ENCODE data around the gene ROCK2. TPM values are rescaled to one million over a fixed set of nuclear protein-coding genes. Genes with fewer than 3 reads are reported as not detected.

Gene ROCK2
- total RNA-seq, 2 donors from 2014 or later = 14.7 to 15.3 TPM

- ATAC-seq (replicated peaks in 1 of 2) = no peak
- peaks cover 2 to 4% of the 10 kb centered on the region in 2 donors for H3K36me3 Mint-ChIP-seq (ENCODE audit: insufficient read depth in 2 of 2)
Measured at GRCh38 chr2:11213090-11213638, 131.3 kb downstream of the ROCK2 start.

GRCh38 chr2:11212645-11213044 lies 131.8 kb downstream of the ROCK2 start:
- Mint-ChIP-seq H3K4me1 (ENCODE audit: low read depth) (no peaks in the 10 kb centered on the region), H3K27ac (no peak overlapping the region), H3K27me3 (ENCODE audit: low read depth) (no peaks in the 10 kb centered on the region), H3K4me3 (no peak overlapping the region), H3K36me3 (ENCODE audit: insufficient read depth in 2 of 2) (peaks cover 2 to 4% of the 10 kb centered on the region in 2 donors), H3K9me3 (no peaks in the 10 kb centered on the region)
- DNase-seq = no peak
- no peak for ATAC-seq (replicated peaks in 1 of 2)

More at GRCh38 chr2:11213090-11213638, 131.3 kb downstream of the ROCK2 start:
- Mint-ChIP-seq H3K27ac (no peak overlapping the region), H3K27me3 (ENCODE audit: low read depth) (no peaks in the 10 kb centered on the region), H3K4me3 (no peak overlapping the region), H3K9me3 (no peaks in the 10 kb centered on the region), H3K4me1 (ENCODE audit: low read depth) (no peaks in the 10 kb centered on the region)
- no peak for DNase-seq

- Mint-ChIP-seq H3K9me3 (no peaks in the 10 kb centered on the region), H3K36me3 (ENCODE audit: insufficient read depth in 2 of 2) (no peaks in the 10 kb centered on the region), H3K4me3 (no peak overlapping the region), H3K27ac (no peak overlapping the region), H3K27me3 (ENCODE audit: low read depth) (no peaks in the 10 kb centered on the region), H3K4me1 (ENCODE audit: low read depth) (peaks cover 17% of the 10 kb centered on the region)
- ATAC-seq (replicated peaks in 1 of 2) = no peak
- no peak for DNase-seq
Measured at GRCh38 chr2:11208083-11208482, 136.4 kb downstream of the ROCK2 start.

- Mint-ChIP-seq H3K4me3 (peak overlapping the region in 1 of 2 donors; percentile 20), H3K27me3 (ENCODE audit: low read depth) (no peaks in the 10 kb centered on the region), H3K27ac (peak overlapping the region; percentile 48)
Measured at GRCh38 chr2:11203480-11203879, 141.0 kb downstream of the ROCK2 start.

GRCh38 chr2:11201969-11202368 lies 142.5 kb downstream of the ROCK2 start:
- no peak for DNase-seq
- Mint-ChIP-seq H3K27ac (no peak overlapping the region), H3K9me3 (no peaks in the 10 kb centered on the region), H3K36me3 (ENCODE audit: insufficient read depth in 2 of 2) (no peaks in the 10 kb centered on the region), H3K4me1 (ENCODE audit: low read depth) (peaks cover 18% of the 10 kb centered on the region), H3K27me3 (ENCODE audit: low read depth) (no peaks in the 10 kb centered on the region), H3K4me3 (no peak overlapping the region)
- ATAC-seq (replicated peaks in 1 of 2) = no peak

More at GRCh38 chr2:11203480-11203879, 141.0 kb downstream of the ROCK2 start:
- Mint-ChIP-seq H3K4me1 (ENCODE audit: low read depth) (peaks cover 18% of the 10 kb centered on the region), H3K36me3 (ENCODE audit: insufficient read depth in 2 of 2) (no peaks in the 10 kb centered on the region), H3K9me3 (no peaks in the 10 kb centered on the region)
- no peak for DNase-seq
- peak; percentile 94 to 95 for ATAC-seq (replicated peaks in 1 of 2)

DNA sequence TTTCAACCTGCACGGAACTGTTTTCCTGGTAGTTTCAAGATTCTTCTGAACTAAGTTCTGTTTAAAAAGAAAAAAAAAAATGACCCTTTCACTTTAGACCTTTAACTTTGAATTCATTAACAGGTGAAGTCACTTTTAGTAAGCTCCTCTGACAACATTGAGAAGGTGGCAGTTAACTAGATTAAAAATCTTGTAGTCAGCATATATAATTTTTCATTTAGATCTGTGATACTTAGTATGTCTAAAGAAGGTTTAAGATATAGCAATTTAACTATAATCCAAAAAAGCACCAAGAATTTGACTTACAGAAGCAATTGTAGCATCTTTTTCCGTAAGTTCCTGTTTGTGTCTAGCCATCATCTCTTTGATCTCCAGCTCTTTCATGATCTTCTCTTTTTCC lies 143.8 kb downstream of the ROCK2 start:
- no peak overlapping the region for H3K27ac Mint-ChIP-seq
- no peaks in the 10 kb centered on the region for H3K27me3 Mint-ChIP-seq (ENCODE audit: low read depth)
- peaks cover 18% of the 10 kb centered on the region for H3K4me1 Mint-ChIP-seq (ENCODE audit: low read depth)
- H3K9me3 Mint-ChIP-seq = no peaks in the 10 kb centered on the region
- ATAC-seq (replicated peaks in 1 of 2) = no peak
- H3K4me3 Mint-ChIP-seq = no peak overlapping the region
- H3K36me3 Mint-ChIP-seq (ENCODE audit: insufficient read depth in 2 of 2) = peaks cover 0 to 5% of the 10 kb centered on the region in 2 donors
- DNase-seq = no peak

GRCh38 chr2:11196246-11196645 lies 148.2 kb downstream of the ROCK2 start:
- no peaks in the 10 kb centered on the region for H3K27me3 Mint-ChIP-seq (ENCODE audit: low read depth)
- ATAC-seq (replicated peaks in 1 of 2) = no peak
- no peak for DNase-seq
- H3K4me3 Mint-ChIP-seq = no peak overlapping the region
- H3K36me3 Mint-ChIP-seq (ENCODE audit: insufficient read depth in 2 of 2) = peaks cover 0 to 5% of the 10 kb centered on the region in 2 donors
- H3K9me3 Mint-ChIP-seq = no peaks in the 10 kb centered on the region
- H3K27ac Mint-ChIP-seq = no peak overlapping the region
- no peaks in the 10 kb centered on the region for H3K4me1 Mint-ChIP-seq (ENCODE audit: low read depth)

DNA sequence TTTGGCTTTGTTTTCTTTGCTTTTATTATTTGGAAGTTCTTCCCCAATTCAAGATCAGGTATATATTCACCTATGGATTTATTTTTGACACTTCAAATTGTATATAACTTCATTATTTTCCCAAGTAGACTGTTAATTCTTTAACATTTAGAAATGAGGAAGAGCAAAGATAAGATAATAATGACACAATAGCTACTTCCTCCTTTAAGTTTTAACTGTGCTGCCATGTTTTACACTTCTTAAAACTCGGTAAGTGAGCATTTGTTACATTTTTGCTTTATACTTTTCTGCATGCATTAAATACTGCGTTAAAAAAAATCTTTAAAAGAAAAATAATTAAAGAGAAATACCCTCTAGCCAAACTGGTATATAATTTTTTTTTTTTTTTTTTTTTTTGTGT lies 156.7 kb downstream of the ROCK2 start:
- ATAC-seq (replicated peaks in 1 of 2) = no peak

GRCh38 chr2:11187083-11187619 lies 157.3 kb downstream of the ROCK2 start:
- no peak for ATAC-seq (replicated peaks in 1 of 2)
- Mint-ChIP-seq H3K4me3 (no peak overlapping the region), H3K4me1 (ENCODE audit: low read depth) (no peaks in the 10 kb centered on the region), H3K36me3 (ENCODE audit: insufficient read depth in 2 of 2) (peaks cover 0 to 4% of the 10 kb centered on the region in 2 donors), H3K9me3 (no peaks in the 10 kb centered on the region), H3K27ac (no peak overlapping the region), H3K27me3 (ENCODE audit: low read depth) (no peaks in the 10 kb centered on the region)
- no peak for DNase-seq

More for the DNA sequence above, 156.7 kb downstream of the ROCK2 start:
- Mint-ChIP-seq H3K36me3 (ENCODE audit: insufficient read depth in 2 of 2) (peaks cover 0 to 4% of the 10 kb centered on the region in 2 donors), H3K27ac (no peak overlapping the region), H3K4me3 (no peak overlapping the region), H3K27me3 (ENCODE audit: low read depth) (no peaks in the 10 kb centered on the region), H3K9me3 (no peaks in the 10 kb centered on the region), H3K4me1 (ENCODE audit: low read depth) (no peaks in the 10 kb centered on the region)
- DNase-seq = no peak

- H3K4me1 Mint-ChIP-seq (ENCODE audit: low read depth) = no peaks in the 10 kb centered on the region
- ATAC-seq (replicated peaks in 1 of 2) (no peak), DNase-seq (no peak)
- no peaks in the 10 kb centered on the region for H3K9me3 Mint-ChIP-seq
- no peak overlapping the region for H3K4me3 Mint-ChIP-seq
- H3K36me3 Mint-ChIP-seq (ENCODE audit: insufficient read depth in 2 of 2) = peaks cover 0 to 4% of the 10 kb centered on the region in 2 donors
- no peaks in the 10 kb centered on the region for H3K27me3 Mint-ChIP-seq (ENCODE audit: low read depth)
- no peak overlapping the region for H3K27ac Mint-ChIP-seq
Measured at GRCh38 chr2:11186145-11186544, 158.3 kb downstream of the ROCK2 start.

- Mint-ChIP-seq H3K36me3 (ENCODE audit: insufficient read depth in 2 of 2) (peaks cover 0 to 2% of the 10 kb centered on the region in 2 donors), H3K4me3 (no peak overlapping the region), H3K27ac (no peak overlapping the region), H3K27me3 (ENCODE audit: low read depth) (no peaks in the 10 kb centered on the region), H3K4me1 (ENCODE audit: low read depth) (no peaks in the 10 kb centered on the region), H3K9me3 (no peaks in the 10 kb centered on the region)
- DNase-seq (no peak), ATAC-seq (replicated peaks in 1 of 2) (no peak)
Measured at GRCh38 chr2:11182951-11183350, 161.5 kb downstream of the ROCK2 start.

DNA sequence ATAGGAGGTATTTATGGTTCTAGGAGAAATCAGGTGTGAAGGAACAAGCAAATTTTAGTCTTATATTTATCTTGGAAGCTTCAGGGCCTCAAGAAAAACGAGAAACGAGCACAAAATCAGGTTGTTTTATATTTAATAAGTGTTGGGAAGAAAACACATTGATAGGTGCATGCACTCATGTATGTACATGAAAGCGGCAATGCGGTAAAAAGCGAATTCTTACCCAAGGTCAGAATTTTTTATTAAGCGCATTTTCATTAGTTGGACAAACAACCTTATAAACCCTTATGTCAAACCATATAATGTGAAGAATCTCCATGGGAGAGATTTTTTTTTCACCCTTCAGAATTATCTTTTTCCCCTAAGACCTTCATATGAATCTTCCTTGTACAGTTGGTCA lies 163.8 kb downstream of the ROCK2 start:
- no peaks in the 10 kb centered on the region for H3K27me3 Mint-ChIP-seq (ENCODE audit: low read depth)
- no peak overlapping the region for H3K27ac Mint-ChIP-seq
- no peak overlapping the region for H3K4me3 Mint-ChIP-seq
- H3K4me1 Mint-ChIP-seq (ENCODE audit: low read depth) = peaks cover 4% of the 10 kb centered on the region
- no peaks in the 10 kb centered on the region for H3K9me3 Mint-ChIP-seq
- DNase-seq (no peak), ATAC-seq (replicated peaks in 1 of 2) (no peak)
- H3K36me3 Mint-ChIP-seq (ENCODE audit: insufficient read depth in 2 of 2) = peaks cover 0 to 2% of the 10 kb centered on the region in 2 donors

DNA sequence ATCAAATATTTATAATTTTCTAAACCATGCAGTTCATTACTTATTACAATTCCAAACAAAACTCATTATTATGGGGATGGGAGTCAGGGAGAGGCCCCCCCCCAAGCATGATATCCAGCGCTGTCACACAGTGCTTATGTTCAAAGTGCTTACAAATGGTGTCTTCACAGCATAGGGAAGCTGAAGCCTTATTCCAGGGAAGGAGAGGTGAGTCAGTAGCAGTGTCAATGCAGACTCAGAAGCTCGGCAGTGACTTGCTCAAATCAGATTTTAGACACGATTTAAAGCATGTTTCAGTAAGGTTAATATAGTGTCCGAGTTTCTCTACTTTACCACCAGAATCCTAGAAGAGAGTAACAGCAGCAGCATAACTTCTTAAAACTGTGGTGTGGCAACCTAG lies 164.5 kb downstream of the ROCK2 start:
- no peak for ATAC-seq (replicated peaks in 1 of 2)
- Mint-ChIP-seq H3K36me3 (ENCODE audit: insufficient read depth in 2 of 2) (peaks cover 0 to 2% of the 10 kb centered on the region in 2 donors), H3K27ac (no peak overlapping the region), H3K4me1 (ENCODE audit: low read depth) (peaks cover 11% of the 10 kb centered on the region), H3K4me3 (no peak overlapping the region), H3K27me3 (ENCODE audit: low read depth) (no peaks in the 10 kb centered on the region), H3K9me3 (no peaks in the 10 kb centered on the region)
- DNase-seq = no peak

GRCh38 chr2:11179196-11179595 lies 165.2 kb downstream of the ROCK2 start:
- H3K36me3 Mint-ChIP-seq (ENCODE audit: insufficient read depth in 2 of 2) = peaks cover 0 to 2% of the 10 kb centered on the region in 2 donors
- H3K4me1 Mint-ChIP-seq (ENCODE audit: low read depth) = peaks cover 13% of the 10 kb centered on the region
- no peaks in the 10 kb centered on the region for H3K9me3 Mint-ChIP-seq
- no peak overlapping the region for H3K4me3 Mint-ChIP-seq
- no peak overlapping the region for H3K27ac Mint-ChIP-seq
- H3K27me3 Mint-ChIP-seq (ENCODE audit: low read depth) = no peaks in the 10 kb centered on the region
- ATAC-seq (replicated peaks in 1 of 2) (no peak), DNase-seq (no peak)

Measured in activated T-cell treated with anti-CD3 and anti-CD28 coated beads, Interleukin-2, amount 50 U/mL, for 72 hours (primary cell).